IMR-90 (cell line): Measurements from ENCODE around the gene WNT7B. TPM values are rescaled to one million over a fixed set of nuclear protein-coding genes. Genes with fewer than 3 reads are reported as not detected.

Experiments used
- ATAC-seq: fragments of 200-7000 bp; cut with Tn5 transposase; 2 replicates; pipeline ENCODE4 v1.9.1; 2020; ENCODE audit warnings: low read depth, mild to moderate bottlenecking, moderate library complexity
- BruUV-seq: library from RNA; stranded (reverse); fragments of 400-500 nt; replicated peaks from 2 replicates; lab custom pipeline; 2021; lab: Mats Ljungman, UMichigan
- CTCF ChIA-PET: fragments of 300-600 bp; formaldehyde crosslinking; extraction: SDS; loops from one replicate; lab custom pipeline; 2021; ENCODE audit warnings: antibody characterized with exemption; lab: Yijun Ruan, JAX
- POLR2A ChIA-PET: fragments of 300-600 bp; sonication (Branson Sonifier 250); formaldehyde crosslinking; loops from one replicate; lab custom pipeline; 2022; ENCODE audit warnings: antibody characterized with exemption; ENCODE audit not compliant: unreplicated experiment; lab: Charles Lee
- DNase-seq: peaks from one replicate; pipeline ENCODE4 v3.0.0; 2013
- H2AFZ ChIP-seq: replicated peaks from 2 replicates; pipeline ENCODE3; 2013; ENCODE audit warnings: low read length, mild to moderate bottlenecking; ENCODE audit not compliant: poor library complexity
- H2AK5ac ChIP-seq: 2 replicates; pipeline ENCODE4 v1.6.1; 2013; ENCODE audit warnings: low read depth, low read length, inconsistent platforms
- H2AK9ac ChIP-seq: replicated peaks from 2 replicates; pipeline ENCODE3; 2013; ENCODE audit warnings: mild to moderate bottlenecking, low read depth, low read length, moderate library complexity; ENCODE audit not compliant: poor library complexity
- H2BK120ac ChIP-seq: 2 replicates; pipeline ENCODE4 v1.6.1; 2013; ENCODE audit warnings: low read depth, low read length, inconsistent platforms
- H2BK15ac ChIP-seq: 3 replicates; pipeline ENCODE4 v1.6.1; 2013; ENCODE audit warnings: low read depth, low read length, inconsistent platforms
- H2BK20ac ChIP-seq: 2 replicates; pipeline ENCODE4 v1.6.1; 2013; ENCODE audit warnings: low read depth, mild to moderate bottlenecking, inconsistent platforms, low read length, moderate library complexity
- H2BK5ac ChIP-seq: 2 replicates; pipeline ENCODE4 v1.6.1; 2013; ENCODE audit warnings: mild to moderate bottlenecking, low read depth, low read length, inconsistent platforms; ENCODE audit not compliant: poor library complexity, severe bottlenecking
- H3K14ac ChIP-seq: replicated peaks from 2 replicates; pipeline ENCODE4 v1.6.1; 2013; ENCODE audit warnings: low read depth, low read length, inconsistent platforms
- H3K18ac ChIP-seq: 2 replicates; pipeline ENCODE4 v1.6.1; 2013; ENCODE audit warnings: low read depth, low read length, control low read depth
- H3K23ac ChIP-seq: 2 replicates; pipeline ENCODE4 v1.6.1; 2013; ENCODE audit warnings: low read depth, low read length, inconsistent platforms
- H3K27ac ChIP-seq: 2 replicates; pipeline ENCODE4 v1.5.1; 2013; ENCODE audit warnings: mild to moderate bottlenecking, control low read depth, low read length; ENCODE audit not compliant: insufficient read depth
- H3K27me3 ChIP-seq: 2 replicates; pipeline ENCODE4 v1.6.1; 2013; ENCODE audit warnings: low read length; ENCODE audit not compliant: control insufficient read depth, insufficient read depth
- H3K36me3 ChIP-seq: 2 replicates; pipeline ENCODE4 v1.6.1; 2013; ENCODE audit warnings: low read length, mixed read lengths; ENCODE audit not compliant: control insufficient read depth, insufficient read depth
- H3K4ac ChIP-seq: 2 replicates; pipeline ENCODE4 v1.6.1; 2013; ENCODE audit warnings: low read depth, low read length, inconsistent platforms
- H3K4me1 ChIP-seq: 2 replicates; pipeline ENCODE4 v1.6.1; 2013; ENCODE audit warnings: low read length, mixed read lengths; ENCODE audit not compliant: control insufficient read depth, insufficient read depth
- H3K4me2 ChIP-seq: 2 replicates; pipeline ENCODE4 v1.6.1; 2013; ENCODE audit warnings: low read depth, mild to moderate bottlenecking, control low read depth, low read length, moderate library complexity
- H3K4me3 ChIP-seq: 2 replicates; pipeline ENCODE4 v1.5.1; 2013; ENCODE audit warnings: low read depth, mild to moderate bottlenecking, control low read depth, low read length, moderate library complexity; ENCODE audit not compliant: insufficient read depth
- H3K56ac ChIP-seq: 2 replicates; pipeline ENCODE4 v1.6.1; 2013; ENCODE audit warnings: low read length, inconsistent platforms; ENCODE audit not compliant: insufficient read depth; ENCODE audit errors: extremely low read depth
- H3K79me1 ChIP-seq, 2 experiments: 2 replicates each; pipeline ENCODE4 v1.6.1; 2013; ENCODE audit warnings: low read length in 2 of 2, inconsistent platforms in 1 of 2, low read depth in 1 of 2
- H3K9ac ChIP-seq: 2 replicates; pipeline ENCODE4 v1.6.1; 2013; ENCODE audit warnings: low read depth, low read length, control low read depth
- H3K9me1 ChIP-seq: 2 replicates; pipeline ENCODE4 v1.6.1; 2013; ENCODE audit warnings: low read length, inconsistent platforms; ENCODE audit not compliant: insufficient read depth
- H3K9me3 ChIP-seq: 2 replicates; pipeline ENCODE4 v1.6.1; 2013; ENCODE audit warnings: low read length; ENCODE audit not compliant: control insufficient read depth, insufficient read depth
- H4K20me1 ChIP-seq: 2 replicates; pipeline ENCODE4 v1.6.1; 2013; ENCODE audit warnings: low read length, inconsistent platforms; ENCODE audit not compliant: insufficient read depth
- H4K5ac ChIP-seq: 2 replicates; pipeline ENCODE4 v1.6.1; 2013; ENCODE audit warnings: mild to moderate bottlenecking, low read depth, low read length, control low read depth
- H4K8ac ChIP-seq, 2 experiments: 2 replicates each; pipeline ENCODE4 v1.6.1; 2013; ENCODE audit warnings: low read depth in 2 of 2, low read length in 2 of 2, control low read depth in 1 of 2, inconsistent platforms in 1 of 2
- H4K91ac ChIP-seq: 2 replicates; pipeline ENCODE4 v1.6.1; 2013; ENCODE audit warnings: low read depth, low read length, inconsistent platforms; ENCODE audit not compliant: insufficient read depth
- CHD1 ChIP-seq: IDR thresholded peaks from 2 replicates; pipeline ENCODE4 v1.6.1; 2012; ENCODE audit warnings: low read depth, low read length, improper control_type of control experiment
- FOS ChIP-seq: fragments of 150-350 bp; IDR thresholded peaks from 2 replicates; pipeline ENCODE4 v1.6.1; 2016; ENCODE audit warnings: low read depth, low read length
- NFE2L2 ChIP-seq: fragments of 150-350 bp; IDR thresholded peaks from 2 replicates; pipeline ENCODE4 v1.6.1; 2016; ENCODE audit warnings: low read depth, mild to moderate bottlenecking, low read length
- RAD21 ChIP-seq: IDR thresholded peaks from 2 replicates; pipeline ENCODE4 v1.6.1; 2012; ENCODE audit warnings: low read length, improper control_type of control experiment
- SMC3 ChIP-seq: fragments of 150-350 bp; IDR thresholded peaks from 2 replicates; pipeline ENCODE4 v1.6.1; 2016; ENCODE audit warnings: low read depth, mild to moderate bottlenecking, antibody characterized with exemption, low read length, moderate library complexity
- WGBS, 2 experiments: methylation state at CpG; one replicate each; pipeline versions ENCODE4 v1.1.5 to v1.1.7; 2013; ENCODE audit warnings: missing lambda C conversion rate in 2 of 2; ENCODE audit not compliant: insufficient read length in 1 of 2; ENCODE audit errors: extremely low coverage in 2 of 2; 5-methylcytosine and 5-hydroxymethylcytosine counted together
- dilution Hi-C: fragments of 300-500 bp; cut with HindIII; formaldehyde crosslinking; loops from one replicate; pipeline ENCODE4 v1.14.3; 2018; ENCODE audit warnings: low sequenced_read_pairs; ENCODE audit not compliant: unreplicated experiment
- in situ Hi-C: fragments of 300-500 bp; cut with MboI; formaldehyde crosslinking; loops from 3 replicates; pipeline ENCODE4 v1.14.3; 2019; ENCODE audit warnings: low sequenced_read_pairs, inconsistent platforms, mixed read lengths
- intact Hi-C: fragments of 100-400 bp; cut with micrococcal nuclease; formaldehyde crosslinking; loops from 2 replicates; pipeline ENCODE4 v1.10.0; 2022
- polyA plus RNA-seq, 3 experiments: library from polyadenylated mRNA; depleted of rRNA; stranded (reverse); fragments of >200 nt; gene quantifications; 2 replicates each; pipeline ENCODE4 v1.2.3, GENCODE V29; 2012; ENCODE audit warnings: low replicate concordance in 1 of 3
- total RNA-seq: library from RNA; depleted of rRNA; stranded (reverse); fragments of >200 nt; gene quantifications from 2 replicates; pipeline ENCODE4 v1.2.3, GENCODE V29; 2012
- TF ChIP-seq, protein P1 (sequence below): fragments of 150-350 bp; IDR thresholded peaks from 2 replicates; pipeline ENCODE4 v1.6.1; 2017; ENCODE audit warnings: mild to moderate bottlenecking, antibody characterized with exemption, low read length, low read depth
- TF ChIP-seq, protein P2 (sequence below): conservative IDR thresholded peaks from 2 replicates; pipeline ENCODE4 v1.5.1; 2012; ENCODE audit warnings: mild to moderate bottlenecking, low read depth, low read length, improper control_type of control experiment
- TF ChIP-seq, protein P3 (sequence below): fragments of 150-350 bp; IDR thresholded peaks from 2 replicates; pipeline ENCODE4 v1.6.1; 2016; ENCODE audit warnings: low read depth, mild to moderate bottlenecking, low read length, moderate library complexity, borderline replicate concordance

WNT7B gene
- total and polyA plus RNA-seq, 2 of the 4 experiments (the other 2 are of a cell fraction), result under 0.01 to 0.15 TPM

DNA sequence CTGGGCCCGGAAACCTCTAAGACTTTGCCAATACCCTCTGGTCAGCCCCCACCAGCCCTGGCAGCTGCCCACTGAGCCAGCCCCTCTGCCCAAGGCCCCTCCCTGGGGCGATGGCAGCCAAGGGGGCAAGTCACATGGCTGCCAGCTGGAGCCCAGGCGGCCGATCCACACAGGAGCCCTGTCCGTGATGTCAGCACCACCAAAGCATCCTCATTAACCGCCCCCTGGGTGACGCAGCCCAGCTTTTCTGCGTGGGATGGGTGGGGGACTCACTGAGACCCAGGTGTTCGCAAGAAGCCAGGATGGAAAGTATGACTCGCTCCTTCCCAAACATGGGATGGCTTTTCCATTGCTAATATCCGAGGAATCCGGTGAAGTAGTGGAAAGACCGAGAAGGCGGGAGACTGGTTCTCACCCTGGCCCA lies 46.6 kb upstream of the WNT7B start:
- Histone ChIP-seq H4K8ac (no peak overlapping the region), H2AK5ac (no peak overlapping the region), H2BK5ac (no peak overlapping the region), H3K18ac (no peak overlapping the region), H3K4me2 (no peak overlapping the region), H3K4ac (no peak overlapping the region), H4K91ac (no peak overlapping the region), H2BK120ac (peak overlapping the region; percentile 14; the same call in 1 of the 2 replicates), H3K9me1 (no peaks in the 10 kb centered on the region; the same call in 1 of the 2 replicates), H3K56ac (no peak overlapping the region), H3K9me3 (no peaks in the 10 kb centered on the region), H3K27me3 (peaks cover 30% of the 10 kb centered on the region), H3K14ac (no peak overlapping the region), H2BK20ac (no peak overlapping the region), H3K27ac (no peak overlapping the region), H4K20me1 (no peaks in the 10 kb centered on the region), H3K4me1 (peaks cover 4% of the 10 kb centered on the region), H4K5ac (no peak overlapping the region), H3K23ac (no peak overlapping the region), H3K79me1 (no peaks in the 10 kb centered on the region), H3K36me3 (no peaks in the 10 kb centered on the region), H3K9ac (no peak overlapping the region), H2AK9ac (no peak overlapping the region), H2AFZ (peak overlapping the region; percentile 9), H3K4me3 (no peak overlapping the region), H2BK15ac (no peak overlapping the region)
- ChIA-PET POLR2A (no interaction called here), CTCF (no interaction called here)
- intact Hi-C loops, result no loop called here
- WGBS, 2 experiments, result no CpG with 5 or more reads among the region's 14 CpGs
- in situ Hi-C loops, result no loop called here
- no peak; the same call in 1 of the 2 replicates for ATAC-seq
- dilution Hi-C loops, result no loop called here
- TF ChIP-seq, protein P1, sequence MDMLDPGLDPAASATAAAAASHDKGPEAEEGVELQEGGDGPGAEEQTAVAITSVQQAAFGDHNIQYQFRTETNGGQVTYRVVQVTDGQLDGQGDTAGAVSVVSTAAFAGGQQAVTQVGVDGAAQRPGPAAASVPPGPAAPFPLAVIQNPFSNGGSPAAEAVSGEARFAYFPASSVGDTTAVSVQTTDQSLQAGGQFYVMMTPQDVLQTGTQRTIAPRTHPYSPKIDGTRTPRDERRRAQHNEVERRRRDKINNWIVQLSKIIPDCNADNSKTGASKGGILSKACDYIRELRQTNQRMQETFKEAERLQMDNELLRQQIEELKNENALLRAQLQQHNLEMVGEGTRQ, result peak; percentile 50; the same call in 1 of the 2 replicates
- TF ChIP-seq FOS, result peak; percentile 70
- TF ChIP-seq, protein P2, sequence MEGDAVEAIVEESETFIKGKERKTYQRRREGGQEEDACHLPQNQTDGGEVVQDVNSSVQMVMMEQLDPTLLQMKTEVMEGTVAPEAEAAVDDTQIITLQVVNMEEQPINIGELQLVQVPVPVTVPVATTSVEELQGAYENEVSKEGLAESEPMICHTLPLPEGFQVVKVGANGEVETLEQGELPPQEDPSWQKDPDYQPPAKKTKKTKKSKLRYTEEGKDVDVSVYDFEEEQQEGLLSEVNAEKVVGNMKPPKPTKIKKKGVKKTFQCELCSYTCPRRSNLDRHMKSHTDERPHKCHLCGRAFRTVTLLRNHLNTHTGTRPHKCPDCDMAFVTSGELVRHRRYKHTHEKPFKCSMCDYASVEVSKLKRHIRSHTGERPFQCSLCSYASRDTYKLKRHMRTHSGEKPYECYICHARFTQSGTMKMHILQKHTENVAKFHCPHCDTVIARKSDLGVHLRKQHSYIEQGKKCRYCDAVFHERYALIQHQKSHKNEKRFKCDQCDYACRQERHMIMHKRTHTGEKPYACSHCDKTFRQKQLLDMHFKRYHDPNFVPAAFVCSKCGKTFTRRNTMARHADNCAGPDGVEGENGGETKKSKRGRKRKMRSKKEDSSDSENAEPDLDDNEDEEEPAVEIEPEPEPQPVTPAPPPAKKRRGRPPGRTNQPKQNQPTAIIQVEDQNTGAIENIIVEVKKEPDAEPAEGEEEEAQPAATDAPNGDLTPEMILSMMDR, result no peak
- TF ChIP-seq SMC3, result no peak
- TF ChIP-seq CHD1, result no peak
- TF ChIP-seq, protein P3, sequence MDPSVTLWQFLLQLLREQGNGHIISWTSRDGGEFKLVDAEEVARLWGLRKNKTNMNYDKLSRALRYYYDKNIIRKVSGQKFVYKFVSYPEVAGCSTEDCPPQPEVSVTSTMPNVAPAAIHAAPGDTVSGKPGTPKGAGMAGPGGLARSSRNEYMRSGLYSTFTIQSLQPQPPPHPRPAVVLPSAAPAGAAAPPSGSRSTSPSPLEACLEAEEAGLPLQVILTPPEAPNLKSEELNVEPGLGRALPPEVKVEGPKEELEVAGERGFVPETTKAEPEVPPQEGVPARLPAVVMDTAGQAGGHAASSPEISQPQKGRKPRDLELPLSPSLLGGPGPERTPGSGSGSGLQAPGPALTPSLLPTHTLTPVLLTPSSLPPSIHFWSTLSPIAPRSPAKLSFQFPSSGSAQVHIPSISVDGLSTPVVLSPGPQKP, result no peak
- TF ChIP-seq NFE2L2, result no peak
- no peak for TF ChIP-seq RAD21
- peak; percentile 92 for DNase-seq
- no TSS peak for BruUV-seq
